ENCODE results near the gene ZFAND3. TPM values are rescaled to one million over a fixed set of nuclear protein-coding genes. Genes with fewer than 3 reads are reported as not detected.
A peak's percentile ranks its signal among the peaks of the same experiment; 100 is the strongest.

The ZFAND3 gene
- total RNA-seq, result 56.3 and 60.1 TPM in 2 replicates

GRCh38 chr6:37819177-37819801 is at the start of gene ZFAND3:
Gene ZFAND3 (plus strand): TSS chr6:37819727. CDS start chr6:37819946, 219 bp downstream.
- peaks cover 51% of the 10 kb centered on the region for H3K4me1 Mint-ChIP-seq
- no peak for TF ChIP-seq CTCF (IDR thresholded peaks at IDR 0.05)
- intact Hi-C loops (cut with micrococcal nuclease), result loop anchor here (1.0 to 5.0 kb wide), 9 partner anchors 28 to 1272 kb away; partner anchors contain the start of genes CCDC167, CMTR1, FGD2 and MTCH1

GRCh38 chr6:37774028-37774680 is 45.4 kb upstream of the ZFAND3 start:
- Mint-ChIP-seq H3K9me3 (peaks cover 8% of the 10 kb centered on the region), H3K4me1 (no peaks in the 10 kb centered on the region), H3K27ac (no peak overlapping the region), H3K36me3 (ENCODE audit: low read depth) (no peaks in the 10 kb centered on the region), H3K27me3 (peaks cover 5% of the 10 kb centered on the region), H3K4me3 (no peak overlapping the region)
- DNase-seq (no peak), ATAC-seq (ENCODE audit: low read depth) (no peak)
- ChIA-PET POLR2A (no interaction called here), CTCF (no interaction called here)
- intact Hi-C loops (cut with micrococcal nuclease), result no loop called here
- no peak for TF ChIP-seq CTCF (IDR thresholded peaks at IDR 0.05)

More at GRCh38 chr6:37819177-37819801, at the start of gene ZFAND3:
- POLR2A ChIA-PET, result interaction anchor here (0.6 to 2.8 kb wide), 22 partner anchors 8 to 1295 kb away, joined by 3 to 15 read pairs (median 4); partner anchors contain the start of genes BTBD9, CMTR1, FGD2 and MDGA1
- peak; percentile 81 for ATAC-seq (ENCODE audit: low read depth)
- peaks cover 15% of the 10 kb centered on the region for H3K36me3 Mint-ChIP-seq (ENCODE audit: low read depth)
- peak; percentile 95 for DNase-seq
- no peaks in the 10 kb centered on the region for H3K9me3 Mint-ChIP-seq
- H3K27me3 Mint-ChIP-seq, result no peaks in the 10 kb centered on the region
- peak within 1 kb of the TSS; percentile 99 for H3K27ac Mint-ChIP-seq
- CTCF ChIA-PET, result no interaction called here
- H3K4me3 Mint-ChIP-seq, result peak within 1 kb of the TSS; percentile 98

- intact Hi-C loops (cut with micrococcal nuclease), result no loop called here
- Mint-ChIP-seq H3K27ac (no peak overlapping the region), H3K4me3 (no peak overlapping the region), H3K9me3 (peaks cover 8% of the 10 kb centered on the region), H3K27me3 (peaks cover 5% of the 10 kb centered on the region), H3K36me3 (ENCODE audit: low read depth) (no peaks in the 10 kb centered on the region), H3K4me1 (no peaks in the 10 kb centered on the region)
- no peak for DNase-seq
- POLR2A ChIA-PET, result no interaction called here
- CTCF ChIA-PET, result no interaction called here
- no peak for TF ChIP-seq CTCF (IDR thresholded peaks at IDR 0.05)
- no peak for ATAC-seq (ENCODE audit: low read depth)
Observed at GRCh38 chr6:37776566-37776965, 43.0 kb upstream of the ZFAND3 start.

GRCh38 chr6:37777272-37777834 is 42.2 kb upstream of the ZFAND3 start:
- H3K27me3 Mint-ChIP-seq, result peaks cover 8% of the 10 kb centered on the region
- no peaks in the 10 kb centered on the region for H3K36me3 Mint-ChIP-seq (ENCODE audit: low read depth)
- H3K27ac Mint-ChIP-seq, result no peak overlapping the region
- DNase-seq (no peak), ATAC-seq (ENCODE audit: low read depth) (no peak)
- no peaks in the 10 kb centered on the region for H3K4me1 Mint-ChIP-seq
- intact Hi-C loops (cut with micrococcal nuclease), result no loop called here
- no peak overlapping the region for H3K4me3 Mint-ChIP-seq
- POLR2A ChIA-PET, result no interaction called here
- CTCF ChIA-PET, result no interaction called here
- no peak for TF ChIP-seq CTCF (IDR thresholded peaks at IDR 0.05)
- peaks cover 8% of the 10 kb centered on the region for H3K9me3 Mint-ChIP-seq

- no peak overlapping the region for H3K4me3 Mint-ChIP-seq
- ChIA-PET CTCF (no interaction called here), POLR2A (no interaction called here)
- DNase-seq (no peak), ATAC-seq (ENCODE audit: low read depth) (no peak)
- no peaks in the 10 kb centered on the region for H3K36me3 Mint-ChIP-seq (ENCODE audit: low read depth)
- intact Hi-C loops (cut with micrococcal nuclease), result no loop called here
- peaks cover 16% of the 10 kb centered on the region for H3K4me1 Mint-ChIP-seq
- H3K27me3 Mint-ChIP-seq, result peaks cover 17% of the 10 kb centered on the region
- peaks cover under 1% of the 10 kb centered on the region for H3K9me3 Mint-ChIP-seq
- TF ChIP-seq CTCF (IDR thresholded peaks at IDR 0.05), result no peak
- H3K27ac Mint-ChIP-seq, result no peak overlapping the region
Observed at GRCh38 chr6:37779111-37779800, 40.3 kb upstream of the ZFAND3 start.
